ENCODE data around the gene KMT2B.

The KMT2B gene

GRCh38 chr19:35716801-35717664 is 770 bp upstream of the KMT2B start (continued):
- TF ChIP-seq PRDM2 (tag by site-specific recombination; IDR thresholded peaks at IDR 0.05; ENCODE audit: borderline replicate concordance), result 0 out of 2 replicates have a peak, but pooled peaks have one; percentile 65
- peak; percentile 100 for TF ChIP-seq GLIS2 (tag by site-specific recombination; IDR thresholded peaks at IDR 0.05)
- peak; percentile 92; the same call in 1 of the 2 replicates for TF ChIP-seq ZNF580 (tag by site-specific recombination; IDR thresholded peaks at IDR 0.05)
- TF ChIP-seq SP7 (tag by site-specific recombination; IDR thresholded peaks at IDR 0.05), result peak; percentile 92
- no peak for TF ChIP-seq ZNF138 (tag by site-specific recombination; IDR thresholded peaks at IDR 0.05; ENCODE audit: borderline replicate concordance)
- TF ChIP-seq ZNF391 (tag by site-specific recombination; IDR thresholded peaks at IDR 0.05; ENCODE audit: borderline replicate concordance, low read depth), result peak; percentile 99
- TF ChIP-seq ZNF19 (tag by site-specific recombination; IDR thresholded peaks at IDR 0.05; ENCODE audit: low read depth), result no peak
- TF ChIP-seq ZNF544 (tag by site-specific recombination; IDR thresholded peaks at IDR 0.05), result no peak
- peak; percentile 40; the same call in 1 of the 2 replicates for TF ChIP-seq ZNF488 (tag by site-specific recombination; IDR thresholded peaks at IDR 0.05)
- no peak for TF ChIP-seq ZNF664 (tag by site-specific recombination; IDR thresholded peaks at IDR 0.05)
- TF ChIP-seq ZNF354C (tag by site-specific recombination; IDR thresholded peaks at IDR 0.05; ENCODE audit: borderline replicate concordance, low read depth), result no peak
- TF ChIP-seq ZNF585B (tag by site-specific recombination; IDR thresholded peaks at IDR 0.05), result no peak
- TF ChIP-seq ZNF362 (tag by site-specific recombination; IDR thresholded peaks at IDR 0.05), result no peak
- peak; percentile 82 for TF ChIP-seq ZNF423 (tag by site-specific recombination; IDR thresholded peaks at IDR 0.05)
- TF ChIP-seq AEBP2 (tag by site-specific recombination; IDR thresholded peaks at IDR 0.05; ENCODE audit: borderline replicate concordance), result no peak; the same call in 1 of the 2 replicates
- no peak for TF ChIP-seq ZNF155 (tag by site-specific recombination; IDR thresholded peaks at IDR 0.05)
- TF ChIP-seq PRDM10 (tag by site-specific recombination; IDR thresholded peaks at IDR 0.05), result peak; percentile 96
- TF ChIP-seq ZNF404 (tag by site-specific recombination; IDR thresholded peaks at IDR 0.05), result no peak
- TF ChIP-seq ZNF366 (tag by site-specific recombination; conservative IDR thresholded peaks at IDR 0.05), result peak; percentile 60
- TF ChIP-seq ZNF398 (tag by site-specific recombination; IDR thresholded peaks at IDR 0.05), result peak; percentile 67
- TF ChIP-seq HOXC10 (CRISPR knock-in tag; IDR thresholded peaks at IDR 0.05), result no peak
